HCT116 (cell line): ENCODE data around the gene RINL. TPM values are rescaled to one million over a fixed set of nuclear protein-coding genes. Genes with fewer than 3 reads are reported as not detected.

ENCODE experiments used
- ATAC-seq: fragments of 200-7000 bp; cut with Tn5 transposase; 2 replicates; pipeline ENCODE4 v1.9.1; 2020; ENCODE audit warnings: mild to moderate bottlenecking, moderate library complexity
- BruUV-seq: library from RNA; stranded (reverse); fragments of 400-500 nt; replicated peaks from 2 replicates; lab custom pipeline; 2021; lab: Mats Ljungman, UMichigan
- CTCF ChIA-PET: fragments of 300-600 bp; sonication (Branson Sonifier 250); formaldehyde crosslinking; loops from one replicate; lab custom pipeline; 2021; ENCODE audit warnings: antibody characterized with exemption; lab: Charles Lee
- POLR2A ChIA-PET: fragments of 300-600, 350-600 bp; sonication (Branson Sonifier 250); formaldehyde crosslinking; loops from one replicate; lab custom pipeline; 2021; ENCODE audit warnings: antibody characterized with exemption; lab: Charles Lee
- RAD21 ChIA-PET, 2 experiments: fragments of 300-600 bp; sonication (Branson Sonifier 250); formaldehyde crosslinking; loops; one replicate each; lab custom pipeline; 2023; ENCODE audit warnings: low total read pairs in 2 of 2; ENCODE audit not compliant: uncharacterized antibody in 2 of 2, unreplicated experiment in 2 of 2, low non-redundant PET in 1 of 2; lab: Charles Lee
- DNase-seq: peaks from one replicate; pipeline ENCODE4 v3.0.0-alpha.2; 2010; ENCODE audit warnings: low read depth, low spot score
- H2AFZ ChIP-seq: fragments of 200-600 bp; shearing (Covaris generic), sonication (generic); 2 replicates; pipeline ENCODE4 v1.6.1; 2017; ENCODE audit warnings: low read depth, mixed run types, mixed read lengths, antibody characterized with exemption, low read length; ENCODE audit not compliant: poor library complexity, severe bottlenecking
- H3K27ac ChIP-seq: 2 replicates; pipeline ENCODE4 v1.5.1; 2012; ENCODE audit warnings: low read depth, low read length
- H3K27me3 ChIP-seq: fragments of 200-600 bp; sonication (generic); 2 replicates; pipeline ENCODE4 v1.6.1; 2016; ENCODE audit warnings: mixed run types, low read length, mixed read lengths; ENCODE audit not compliant: insufficient read depth
- H3K36me3 ChIP-seq, 2 experiments: fragments of 200-500 bp in 1 of 2; fragments of 200-600 bp in 1 of 2; sonication (Bioruptor generic) in 1 of 2; sonication (generic) in 1 of 2; 2 replicates each; pipeline versions ENCODE4 v1.5.1 to v1.6.1; 2014 to 2016; ENCODE audit warnings: low read length in 2 of 2, inconsistent platforms in 1 of 2, mixed read lengths in 1 of 2, mixed run types in 1 of 2; ENCODE audit not compliant: insufficient read depth in 2 of 2, control insufficient read depth in 1 of 2
- H3K4me1 ChIP-seq, 2 experiments: fragments of 200-600 bp in 1 of 2; sonication (generic) in 1 of 2; 2 replicates each; pipeline versions ENCODE4 v1.5.1 to v1.6.1; 2012 to 2017; ENCODE audit warnings: low read length in 2 of 2, inconsistent platforms in 1 of 2, mild to moderate bottlenecking in 1 of 2, mixed read lengths in 1 of 2, mixed run types in 1 of 2, moderate library complexity in 1 of 2; ENCODE audit not compliant: insufficient read depth in 2 of 2, control insufficient read depth in 1 of 2
- H3K4me2 ChIP-seq: fragments of 200-600 bp; sonication (generic); 2 replicates; pipeline ENCODE4 v1.6.1; 2017; ENCODE audit warnings: mixed run types, low read length, mixed read lengths
- H3K4me3 ChIP-seq, 2 experiments: fragments of 200-600 bp in 1 of 2; sonication (generic) in 1 of 2; replicated peaks in 1 of 2; 2 replicates each; pipeline ENCODE4 v1.5.1; 2011 to 2016; ENCODE audit warnings: low read length in 2 of 2, control low read depth in 1 of 2, low read depth in 1 of 2, mild to moderate bottlenecking in 1 of 2, mixed read lengths in 1 of 2, mixed run types in 1 of 2
- H3K79me2 ChIP-seq: fragments of 200-600 bp; sonication (generic); 2 replicates; pipeline ENCODE4 v1.6.1; 2017; ENCODE audit warnings: mild to moderate bottlenecking, mixed run types, low read length, moderate library complexity, mixed read lengths; ENCODE audit not compliant: insufficient read depth
- H3K9ac ChIP-seq: fragments of 200-600 bp; sonication (generic); 2 replicates; pipeline ENCODE4 v1.6.1; 2016; ENCODE audit warnings: low read length, mixed read lengths
- H3K9me2 ChIP-seq: fragments of 200-600 bp; sonication (generic), shearing (Covaris generic); 2 replicates; pipeline ENCODE4 v1.6.1; 2017; ENCODE audit warnings: mixed run types, mild to moderate bottlenecking, moderate library complexity; ENCODE audit not compliant: insufficient read depth
- H3K9me3 ChIP-seq, 2 experiments: fragments of 200-500 bp in 1 of 2; fragments of 200-600 bp in 1 of 2; sonication (Bioruptor generic) in 1 of 2; sonication (generic) in 1 of 2; 2 replicates each; pipeline ENCODE4 v1.6.1; 2014 to 2017; ENCODE audit warnings: low read length in 2 of 2, mixed read lengths in 2 of 2, inconsistent platforms in 1 of 2, low read depth in 1 of 2, mild to moderate bottlenecking in 1 of 2, mixed run types in 1 of 2, moderate library complexity in 1 of 2; ENCODE audit not compliant: control insufficient read depth in 1 of 2, insufficient read depth in 1 of 2
- H4K20me1 ChIP-seq: fragments of 200-600 bp; sonication (generic), shearing (Covaris generic); 2 replicates; pipeline ENCODE4 v1.6.1; 2017; ENCODE audit warnings: mixed run types, mild to moderate bottlenecking, moderate library complexity; ENCODE audit not compliant: insufficient read depth
- CBX3 ChIP-seq: IDR thresholded peaks from 2 replicates; pipeline ENCODE4 v1.6.1; 2012; ENCODE audit warnings: low read depth
- ZFX ChIP-seq: fragments of 450-650 bp; IDR thresholded peaks from 2 replicates; pipeline ENCODE4 v1.6.1; 2017
- intact Hi-C: fragments of 100-400 bp; cut with micrococcal nuclease; formaldehyde crosslinking; loops from 2 replicates; pipeline ENCODE4 v1.10.0; 2022
- total RNA-seq: library from RNA; stranded (reverse); gene quantifications from one replicate; pipeline ENCODE4 v1.2.1, GENCODE V29; 2021; ENCODE audit not compliant: unreplicated experiment
- TF ChIP-seq, protein P1 (sequence below): IDR thresholded peaks from 2 replicates; pipeline ENCODE4 v1.6.1; 2012; ENCODE audit warnings: low read depth
- TF ChIP-seq, protein P2 (sequence below): IDR thresholded peaks from 2 replicates; pipeline ENCODE4 v1.6.1; 2012

RINL gene
- total RNA-seq, 1 experiment from 2014 or later = 28.6 TPM

DNA sequence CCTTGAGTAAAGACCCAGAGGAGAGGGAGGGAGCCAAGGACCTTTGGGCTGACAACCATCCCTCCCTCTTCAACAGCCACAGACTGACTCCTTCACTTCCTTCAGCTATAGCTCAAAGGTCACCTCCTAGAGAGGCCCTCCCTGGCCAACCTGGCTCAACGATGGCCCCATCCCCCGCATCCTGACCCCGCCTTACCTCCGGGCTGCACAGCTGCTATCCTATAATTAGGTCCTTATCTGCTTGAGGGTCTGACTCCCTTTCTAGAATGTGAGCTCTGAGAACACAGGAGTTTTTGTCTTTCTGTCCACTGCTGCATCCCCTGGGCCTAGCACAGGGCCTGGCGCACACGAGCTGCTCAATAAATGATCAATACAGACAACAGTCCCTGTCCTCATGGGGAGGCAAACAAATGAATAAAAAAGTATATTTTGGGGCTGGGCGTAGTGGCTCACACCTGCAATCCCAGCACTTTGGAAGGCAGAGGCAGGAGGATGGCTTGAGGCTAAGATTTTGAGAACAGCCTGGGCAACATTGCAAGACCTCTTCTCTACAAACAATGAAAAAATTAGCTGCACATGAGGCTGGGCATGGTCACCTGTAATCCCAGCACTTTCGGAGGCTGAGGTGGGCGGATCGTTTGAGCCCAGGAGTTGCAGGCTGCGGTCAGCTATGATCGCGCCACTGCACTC, 58.7 kb downstream of the RINL start:
- H3K4me3 ChIP-seq = no peak overlapping the region
- RAD21 ChIA-PET = no interaction called here
- ATAC-seq = no peak
- H4K20me1 ChIP-seq = no peaks in the 10 kb centered on the region
- no peaks in the 10 kb centered on the region for H3K9me3 ChIP-seq
- no peak overlapping the region for H3K27ac ChIP-seq
- DNase-seq = no peak
- no peaks in the 10 kb centered on the region for H3K36me3 ChIP-seq
- POLR2A ChIA-PET = no interaction called here
- intact Hi-C loops = no loop called here
- CTCF ChIA-PET = no interaction called here
- H3K9me2 ChIP-seq = no peaks in the 10 kb centered on the region
- H3K4me1 ChIP-seq = peaks cover 0 to 11% of the 10 kb centered on the region in 2 experiments; a peak in 1 of 4 replicates
- no peak overlapping the region for H2AFZ ChIP-seq
- no peak for TF ChIP-seq CBX3
- TF ChIP-seq, protein P1, sequence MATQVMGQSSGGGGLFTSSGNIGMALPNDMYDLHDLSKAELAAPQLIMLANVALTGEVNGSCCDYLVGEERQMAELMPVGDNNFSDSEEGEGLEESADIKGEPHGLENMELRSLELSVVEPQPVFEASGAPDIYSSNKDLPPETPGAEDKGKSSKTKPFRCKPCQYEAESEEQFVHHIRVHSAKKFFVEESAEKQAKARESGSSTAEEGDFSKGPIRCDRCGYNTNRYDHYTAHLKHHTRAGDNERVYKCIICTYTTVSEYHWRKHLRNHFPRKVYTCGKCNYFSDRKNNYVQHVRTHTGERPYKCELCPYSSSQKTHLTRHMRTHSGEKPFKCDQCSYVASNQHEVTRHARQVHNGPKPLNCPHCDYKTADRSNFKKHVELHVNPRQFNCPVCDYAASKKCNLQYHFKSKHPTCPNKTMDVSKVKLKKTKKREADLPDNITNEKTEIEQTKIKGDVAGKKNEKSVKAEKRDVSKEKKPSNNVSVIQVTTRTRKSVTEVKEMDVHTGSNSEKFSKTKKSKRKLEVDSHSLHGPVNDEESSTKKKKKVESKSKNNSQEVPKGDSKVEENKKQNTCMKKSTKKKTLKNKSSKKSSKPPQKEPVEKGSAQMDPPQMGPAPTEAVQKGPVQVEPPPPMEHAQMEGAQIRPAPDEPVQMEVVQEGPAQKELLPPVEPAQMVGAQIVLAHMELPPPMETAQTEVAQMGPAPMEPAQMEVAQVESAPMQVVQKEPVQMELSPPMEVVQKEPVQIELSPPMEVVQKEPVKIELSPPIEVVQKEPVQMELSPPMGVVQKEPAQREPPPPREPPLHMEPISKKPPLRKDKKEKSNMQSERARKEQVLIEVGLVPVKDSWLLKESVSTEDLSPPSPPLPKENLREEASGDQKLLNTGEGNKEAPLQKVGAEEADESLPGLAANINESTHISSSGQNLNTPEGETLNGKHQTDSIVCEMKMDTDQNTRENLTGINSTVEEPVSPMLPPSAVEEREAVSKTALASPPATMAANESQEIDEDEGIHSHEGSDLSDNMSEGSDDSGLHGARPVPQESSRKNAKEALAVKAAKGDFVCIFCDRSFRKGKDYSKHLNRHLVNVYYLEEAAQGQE = no peak
- no peak for TF ChIP-seq ZFX
- TF ChIP-seq, protein P2, sequence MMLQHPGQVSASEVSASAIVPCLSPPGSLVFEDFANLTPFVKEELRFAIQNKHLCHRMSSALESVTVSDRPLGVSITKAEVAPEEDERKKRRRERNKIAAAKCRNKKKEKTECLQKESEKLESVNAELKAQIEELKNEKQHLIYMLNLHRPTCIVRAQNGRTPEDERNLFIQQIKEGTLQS = no peak
- no peak overlapping the region for H3K4me2 ChIP-seq
- H3K9ac ChIP-seq = no peak overlapping the region
- no TSS peak for BruUV-seq
- no peaks in the 10 kb centered on the region for H3K27me3 ChIP-seq
- H3K79me2 ChIP-seq = peaks cover 17% of the 10 kb centered on the region

Other genes starting within 250 kb of the RINL start
- gene ACTN4, start 230.6 kb downstream of the RINL start, total RNA-seq = 651 TPM
- gene CAPN12, start 133.8 kb downstream of the RINL start, total RNA-seq = 8.8 TPM
- not detected for gene LGALS7, start 104.8 kb downstream of the RINL start, total RNA-seq
- gene LGALS7B, start 89.1 kb downstream of the RINL start, total RNA-seq = 2.4 TPM
- gene LGALS4, start 65.3 kb downstream of the RINL start, total RNA-seq = 0.86 TPM
- gene ECH1, start 46.5 kb downstream of the RINL start, total RNA-seq = 81.3 TPM
- gene HNRNPL, start 28.3 kb downstream of the RINL start, total RNA-seq = 551 TPM
- gene SIRT2, start 21.3 kb upstream of the RINL start, total RNA-seq = 15.4 TPM
- gene NFKBIB, start 21.7 kb upstream of the RINL start, total RNA-seq = 51.2 TPM
- 1.2 TPM for gene CCER2, start 33.9 kb upstream of the RINL start, total RNA-seq
- 58.2 TPM for gene SARS2, start 52.5 kb upstream of the RINL start, total RNA-seq
- gene MRPS12, start 52.7 kb upstream of the RINL start, total RNA-seq = 97.7 TPM
- 18.5 TPM for gene FBXO17, start 97.5 kb upstream of the RINL start, total RNA-seq
- 16.4 TPM for gene FBXO27, start 154.3 kb upstream of the RINL start, total RNA-seq
- gene ACP7, start 206.1 kb upstream of the RINL start, total RNA-seq = 4.7 TPM
- 90.1 TPM for gene PAK4, start 247.5 kb upstream of the RINL start, total RNA-seq